ENCODE results near the gene KCTD16.

DNA sequence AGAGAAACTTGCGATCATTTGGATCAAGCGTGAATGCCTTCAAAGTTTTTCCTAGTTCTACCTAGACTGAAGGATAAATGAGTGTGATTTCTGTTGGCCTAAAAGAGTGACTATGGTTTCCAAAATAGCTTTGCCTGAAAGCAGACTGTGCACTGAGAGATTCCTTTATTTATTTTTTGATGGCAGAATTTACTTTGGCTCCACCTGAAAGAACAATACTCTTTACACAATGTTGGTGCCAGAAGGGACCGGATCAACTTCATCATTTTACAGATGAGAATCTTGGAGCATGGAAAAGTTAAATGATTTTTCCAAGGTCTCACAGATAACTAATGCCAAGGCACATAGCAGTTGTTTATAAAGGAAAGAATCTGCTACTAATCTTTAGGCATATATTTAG, 199.6 kb downstream of the KCTD16 start:
- TF ChIP-seq, protein P1, sequence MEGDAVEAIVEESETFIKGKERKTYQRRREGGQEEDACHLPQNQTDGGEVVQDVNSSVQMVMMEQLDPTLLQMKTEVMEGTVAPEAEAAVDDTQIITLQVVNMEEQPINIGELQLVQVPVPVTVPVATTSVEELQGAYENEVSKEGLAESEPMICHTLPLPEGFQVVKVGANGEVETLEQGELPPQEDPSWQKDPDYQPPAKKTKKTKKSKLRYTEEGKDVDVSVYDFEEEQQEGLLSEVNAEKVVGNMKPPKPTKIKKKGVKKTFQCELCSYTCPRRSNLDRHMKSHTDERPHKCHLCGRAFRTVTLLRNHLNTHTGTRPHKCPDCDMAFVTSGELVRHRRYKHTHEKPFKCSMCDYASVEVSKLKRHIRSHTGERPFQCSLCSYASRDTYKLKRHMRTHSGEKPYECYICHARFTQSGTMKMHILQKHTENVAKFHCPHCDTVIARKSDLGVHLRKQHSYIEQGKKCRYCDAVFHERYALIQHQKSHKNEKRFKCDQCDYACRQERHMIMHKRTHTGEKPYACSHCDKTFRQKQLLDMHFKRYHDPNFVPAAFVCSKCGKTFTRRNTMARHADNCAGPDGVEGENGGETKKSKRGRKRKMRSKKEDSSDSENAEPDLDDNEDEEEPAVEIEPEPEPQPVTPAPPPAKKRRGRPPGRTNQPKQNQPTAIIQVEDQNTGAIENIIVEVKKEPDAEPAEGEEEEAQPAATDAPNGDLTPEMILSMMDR (IDR thresholded peaks at IDR 0.05): no peak
- TF ChIP-seq POLR2AphosphoS5 (IDR thresholded peaks at IDR 0.05) (no peak), POLR2A (IDR thresholded peaks at IDR 0.05) (no peak)

All from suprapubic skin (tissue), 4 donors.